SK-N-SH (cell line): ENCODE measurements around the gene DPF3. TPM values are rescaled to one million over a fixed set of nuclear protein-coding genes. Genes with fewer than 3 reads are reported as not detected.

Source experiments
- CTCF ChIA-PET: fragments of 300-600, 350-600 bp; formaldehyde crosslinking; extraction: SDS; loops from one replicate; lab custom pipeline; 2021; lab: Yijun Ruan, JAX
- POLR2A ChIA-PET: fragments of 350-600 bp; sonication (Branson Sonifier 250); formaldehyde crosslinking; extraction: SDS; loops from one replicate; lab custom pipeline; 2020; ENCODE audit warnings: antibody characterized with exemption, inconsistent platforms; lab: Yijun Ruan, JAX
- DNase-seq: peaks from one replicate; pipeline ENCODE4 v3.0.0; 2012
- H2AFZ ChIP-seq: fragments of 200-600 bp; sonication (generic); 2 replicates; pipeline ENCODE4 v1.8.1; 2016; ENCODE audit warnings: antibody characterized with exemption, mild to moderate bottlenecking, low read depth
- H3F3A ChIP-seq: fragments of 200-600 bp; sonication (generic); replicated peaks from 2 replicates; pipeline ENCODE3; 2016; ENCODE audit warnings: antibody characterized with exemption, mild to moderate bottlenecking; ENCODE audit not compliant: insufficient read depth
- H3K27ac ChIP-seq, 2 experiments: fragments of 200-500 bp in 1 of 2; fragments of 200-600 bp in 1 of 2; sonication (Bioruptor generic) in 1 of 2; sonication (generic), shearing (Covaris generic) in 1 of 2; 2 replicates each; pipeline versions ENCODE4 v1.5.1 to v1.6.1; 2014 to 2016; ENCODE audit warnings: low read depth in 2 of 2, inconsistent platforms in 1 of 2, low read length in 1 of 2, mild to moderate bottlenecking in 1 of 2, mixed read lengths in 1 of 2
- H3K27me3 ChIP-seq: fragments of 200-600 bp; sonication (generic), shearing (Covaris generic); 2 replicates; pipeline ENCODE4 v1.6.1; 2016; ENCODE audit warnings: mixed run types; ENCODE audit not compliant: insufficient read depth
- H3K36me3 ChIP-seq, 2 experiments: fragments of 200-500 bp in 1 of 2; fragments of 200-600 bp in 1 of 2; sonication (Bioruptor generic) in 1 of 2; sonication (generic) in 1 of 2; replicated peaks in 1 of 2; 2 replicates each; pipeline versions ENCODE3 to v1.5.1; 2014 to 2016; ENCODE audit warnings: low read length in 1 of 2, mild to moderate bottlenecking in 1 of 2; ENCODE audit not compliant: insufficient read depth in 2 of 2, control insufficient read depth in 1 of 2
- H3K4me1 ChIP-seq, 2 experiments: fragments of 200-500 bp in 1 of 2; fragments of 200-600 bp in 1 of 2; sonication (Bioruptor generic) in 1 of 2; sonication (generic), shearing (Covaris generic) in 1 of 2; 2 replicates each; pipeline versions ENCODE4 v1.5.1 to v1.6.1; 2014 to 2016; ENCODE audit warnings: low read depth in 1 of 2, low read length in 1 of 2, mixed run types in 1 of 2; ENCODE audit not compliant: insufficient read depth in 2 of 2, control insufficient read depth in 1 of 2
- H3K4me2 ChIP-seq: fragments of 200-600 bp; sonication (generic), shearing (Covaris generic); 2 replicates; pipeline ENCODE4 v1.6.1; 2017; ENCODE audit warnings: mixed run types
- H3K4me3 ChIP-seq, 2 experiments: fragments of 200-500 bp in 1 of 2; fragments of 200-600 bp in 1 of 2; sonication (Bioruptor generic) in 1 of 2; sonication (generic), shearing (Covaris generic) in 1 of 2; 2 replicates each; pipeline versions ENCODE4 v1.5.1 to v1.8.1; 2014 to 2016; ENCODE audit warnings: low read depth in 2 of 2, inconsistent platforms in 1 of 2, low read length in 1 of 2, mild to moderate bottlenecking in 1 of 2, mixed read lengths in 1 of 2, moderate library complexity in 1 of 2
- H3K79me2 ChIP-seq: fragments of 200-600 bp; sonication (generic); 2 replicates; pipeline ENCODE4 v1.8.1; 2017; ENCODE audit warnings: mild to moderate bottlenecking; ENCODE audit not compliant: insufficient read depth
- H3K9ac ChIP-seq: fragments of 200-600 bp; sonication (generic); 2 replicates; pipeline ENCODE4 v1.6.1; 2017; ENCODE audit warnings: mixed run types
- H3K9me2 ChIP-seq: fragments of 200-600 bp; sonication (generic); 2 replicates; pipeline ENCODE4 v1.6.1; 2017; ENCODE audit warnings: mixed run types
- H3K9me3 ChIP-seq: fragments of 200-600 bp; sonication (generic); 2 replicates; pipeline ENCODE4 v1.6.1; 2017; ENCODE audit warnings: mixed run types, mild to moderate bottlenecking, moderate library complexity
- H4K20me1 ChIP-seq: fragments of 200-600 bp; sonication (generic); 2 replicates; pipeline ENCODE4 v1.6.1; 2017; ENCODE audit warnings: mild to moderate bottlenecking, mixed run types; ENCODE audit not compliant: insufficient read depth
- CHD2 ChIP-seq: fragments of 150-350 bp; IDR thresholded peaks from 2 replicates; pipeline ENCODE4 v1.6.1; 2018; ENCODE audit warnings: low read length; ENCODE audit not compliant: partially characterized antibody
- CTCF ChIP-seq: fragments of 200-600 bp; sonication (generic); IDR thresholded peaks from 2 replicates; pipeline ENCODE4 v1.6.1; 2017; ENCODE audit warnings: antibody characterized with exemption, mild to moderate bottlenecking, moderate library complexity
- FOSL2 ChIP-seq: IDR thresholded peaks from 2 replicates; pipeline ENCODE4 v1.4.0; 2012; ENCODE audit warnings: low read depth, mild to moderate bottlenecking, moderate library complexity, borderline replicate concordance
- GABPA ChIP-seq: IDR thresholded peaks from 2 replicates; pipeline ENCODE4 v1.4.0; 2012; ENCODE audit warnings: low read depth, mild to moderate bottlenecking
- GATA2 ChIP-seq: sonication (generic); formaldehyde crosslinking; IDR thresholded peaks from 2 replicates; pipeline ENCODE4 v1.5.0; 2020; ENCODE audit warnings: mild to moderate bottlenecking, missing genetic modification reagents
- MEF2A ChIP-seq: IDR thresholded peaks from 2 replicates; pipeline ENCODE4 v1.4.0; 2012; ENCODE audit warnings: low read depth, borderline replicate concordance
- REST ChIP-seq: IDR thresholded peaks from 2 replicates; pipeline ENCODE4 v1.6.1; 2012; ENCODE audit warnings: mild to moderate bottlenecking, low read depth, low read length, moderate library complexity
- SIN3A ChIP-seq: IDR thresholded peaks from 2 replicates; pipeline ENCODE4 v1.6.1; 2012; ENCODE audit warnings: low read depth, mild to moderate bottlenecking, low read length, moderate library complexity, borderline replicate concordance
- SMC3 ChIP-seq: IDR thresholded peaks from 2 replicates; pipeline ENCODE4 v1.6.1; 2012; ENCODE audit warnings: low read depth, low read length, improper control_type of control experiment
- TAF1 ChIP-seq: IDR thresholded peaks from 2 replicates; pipeline ENCODE4 v1.6.1; 2012; ENCODE audit warnings: low read depth, mild to moderate bottlenecking, low read length, moderate library complexity, borderline replicate concordance
- TCF12 ChIP-seq: IDR thresholded peaks from 2 replicates; pipeline ENCODE4 v1.4.0; 2012
- YY1 ChIP-seq: IDR thresholded peaks from 2 replicates; pipeline ENCODE4 v1.4.0; 2012; ENCODE audit warnings: low read depth, mild to moderate bottlenecking
- WGBS: methylation state at CpG from one replicate; pipeline ENCODE4 v1.1.6; 2017; ENCODE audit warnings: low lambda C conversion rate; 5-methylcytosine and 5-hydroxymethylcytosine counted together
- polyA plus RNA-seq, 3 experiments: library from polyadenylated mRNA; depleted of rRNA; stranded (reverse); fragments of >200 nt; gene quantifications; 2 replicates each; pipeline ENCODE4 v1.2.3, GENCODE V29; 2012

DPF3 gene
- polyA plus RNA-seq, 1 of the 3 experiments (the other 2 are of a cell fraction): 2.8 TPM

GRCh38 chr14:72745546-72745945 lies 148.4 kb downstream of the DPF3 start (continued):
- TF ChIP-seq TCF12 (peak; percentile 71), REST (no peak), YY1 (no peak), MEF2A (0 out of 2 replicates have a peak, but pooled peaks have one; percentile 45), CTCF (no peak), TAF1 (no peak), SMC3 (no peak), FOSL2 (peak; percentile 94), GATA2 (CRISPR knock-in tag) (no peak), CHD2 (no peak)
- TF ChIP-seq, all 33 proteins: peak for 11

GRCh38 chr14:72744416-72745120 lies 149.3 kb downstream of the DPF3 start:
- Histone ChIP-seq H3F3A (peaks cover 11% of the 10 kb centered on the region), H3K4me2 (no peak overlapping the region), H3K4me3 (no peak overlapping the region), H3K9ac (no peak overlapping the region), H2AFZ (no peak overlapping the region), H3K27me3 (no peaks in the 10 kb centered on the region), H4K20me1 (no peaks in the 10 kb centered on the region), H3K4me1 (peaks cover 15 to 52% of the 10 kb centered on the region in 2 experiments; a peak in 2 of 4 replicates), H3K27ac (no peak overlapping the region), H3K79me2 (no peaks in the 10 kb centered on the region), H3K9me3 (no peaks in the 10 kb centered on the region), H3K9me2 (no peaks in the 10 kb centered on the region), H3K36me3 (no peaks in the 10 kb centered on the region)
- ChIA-PET CTCF (interaction anchor here (1.3 kb wide), 1 partner anchor 204 kb away, joined by 3 read pairs; no protein-coding TSS in a partner anchor), POLR2A (no interaction called here)
- no peak for TF ChIP-seq YY1
- TF ChIP-seq SIN3A: no peak
- no peak for TF ChIP-seq GABPA
- no peak for DNase-seq
- 71% methylated on average over 7 of the region's 8 CpGs for WGBS
